ENCODE measurements around the gene EXOG. TPM values are rescaled to one million over a fixed set of nuclear protein-coding genes. Genes with fewer than 3 reads are reported as not detected.

Gene EXOG
- total RNA-seq, 6 experiments from 2014 or later, result 13.9 to 18.8 (median 15.4) TPM

GRCh38 chr3:38560996-38561717 lies 65.0 kb downstream of the EXOG start:
- Mint-ChIP-seq H3K4me3 (no peak overlapping the region), H3K9me3 (no peaks in the 10 kb centered on the region), H3K27ac (no peak overlapping the region), H3K4me1 (ENCODE audit: low read depth) (no peaks in the 10 kb centered on the region), H3K36me3 (ENCODE audit: low read depth) (no peaks in the 10 kb centered on the region), H3K27me3 (ENCODE audit: insufficient read depth) (peaks cover 12% of the 10 kb centered on the region)
- TF ChIP-seq CTCF (IDR thresholded peaks at IDR 0.05), result no peak
- DNase-seq, result no peak

- Mint-ChIP-seq H3K4me1 (ENCODE audit: low read depth) (no peaks in the 10 kb centered on the region), H3K27me3 (ENCODE audit: insufficient read depth) (peaks cover 11% of the 10 kb centered on the region), H3K36me3 (ENCODE audit: low read depth) (no peaks in the 10 kb centered on the region), H3K4me3 (no peak overlapping the region), H3K27ac (no peak overlapping the region), H3K9me3 (no peaks in the 10 kb centered on the region)
- no peak for TF ChIP-seq CTCF (IDR thresholded peaks at IDR 0.05)
- no peak for DNase-seq
Measured at GRCh38 chr3:38561746-38562466, 65.8 kb downstream of the EXOG start.

GRCh38 chr3:38562467-38562925 lies 66.4 kb downstream of the EXOG start:
- no peak overlapping the region for H3K27ac Mint-ChIP-seq
- no peak for DNase-seq
- TF ChIP-seq CTCF (IDR thresholded peaks at IDR 0.05), result no peak
- peaks cover 11% of the 10 kb centered on the region for H3K27me3 Mint-ChIP-seq (ENCODE audit: insufficient read depth)
- H3K4me3 Mint-ChIP-seq, result no peak overlapping the region
- H3K36me3 Mint-ChIP-seq (ENCODE audit: low read depth), result no peaks in the 10 kb centered on the region
- no peaks in the 10 kb centered on the region for H3K9me3 Mint-ChIP-seq
- no peaks in the 10 kb centered on the region for H3K4me1 Mint-ChIP-seq (ENCODE audit: low read depth)

DNA sequence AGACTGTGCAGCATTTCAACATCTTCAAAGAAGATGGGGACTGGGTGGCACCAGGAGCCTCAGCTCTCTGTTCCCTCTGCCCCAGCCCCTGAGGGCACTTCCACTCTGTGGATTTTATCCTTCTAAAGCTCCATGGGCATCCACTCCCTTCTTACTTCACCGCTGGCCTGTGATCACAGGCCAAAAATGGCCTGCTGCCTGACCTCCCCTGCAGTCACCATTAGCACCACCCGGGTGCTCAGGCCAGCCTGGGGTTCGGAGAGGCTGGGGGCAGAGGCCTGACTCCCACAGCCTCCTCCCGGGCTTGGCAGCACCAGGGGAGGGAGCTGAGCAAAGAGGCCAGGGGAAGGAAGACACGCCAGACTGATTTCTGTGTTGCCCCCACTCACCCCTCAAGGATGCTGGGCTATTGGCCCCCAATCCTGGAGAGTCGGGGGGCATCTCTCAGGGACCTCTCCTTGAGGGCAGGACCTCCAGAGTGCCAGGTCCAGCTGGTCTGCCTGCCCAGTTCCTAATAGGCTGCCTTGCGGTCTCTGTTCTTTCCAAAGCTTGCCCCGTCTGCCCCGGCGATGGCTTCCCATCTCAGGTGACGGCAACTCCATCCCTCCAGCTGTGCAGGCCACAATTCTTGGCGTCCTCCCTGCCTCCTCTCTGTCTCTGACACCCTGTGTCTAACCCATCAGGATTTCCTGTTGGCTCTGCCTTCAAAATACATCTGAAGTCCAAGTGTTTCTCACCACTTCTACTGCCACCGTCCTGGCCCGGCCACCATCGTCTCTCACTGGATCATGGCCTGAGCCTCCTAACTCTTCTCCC lies 67.1 kb downstream of the EXOG start:
- TF ChIP-seq CTCF (IDR thresholded peaks at IDR 0.05), result no peak
- no peak for DNase-seq
- Mint-ChIP-seq H3K27ac (no peak overlapping the region), H3K36me3 (ENCODE audit: low read depth) (no peaks in the 10 kb centered on the region), H3K4me1 (ENCODE audit: low read depth) (no peaks in the 10 kb centered on the region), H3K27me3 (ENCODE audit: insufficient read depth) (peaks cover 11% of the 10 kb centered on the region), H3K9me3 (no peaks in the 10 kb centered on the region), H3K4me3 (no peak overlapping the region)

DNA sequence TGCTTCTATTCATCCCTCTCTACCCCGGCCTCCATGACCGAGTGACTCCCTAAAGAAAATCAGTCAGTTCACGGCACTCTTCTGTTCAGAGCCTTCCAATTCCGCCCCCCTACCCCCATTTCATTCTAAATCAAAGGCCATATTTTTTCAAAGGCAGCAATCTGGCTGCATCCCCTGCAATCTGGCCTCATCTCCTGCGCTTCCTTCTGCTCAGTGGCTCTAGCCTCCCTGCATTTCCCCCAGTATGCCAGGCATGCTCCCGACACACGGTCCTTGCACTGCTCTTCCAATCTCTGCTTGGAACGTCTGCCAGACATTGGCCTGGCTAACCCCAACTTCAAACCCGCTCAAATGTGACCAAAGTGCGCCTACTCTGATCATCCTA lies 67.7 kb downstream of the EXOG start:
- no peaks in the 10 kb centered on the region for H3K4me1 Mint-ChIP-seq (ENCODE audit: low read depth)
- TF ChIP-seq CTCF (IDR thresholded peaks at IDR 0.05), result no peak
- no peak for DNase-seq
- H3K27ac Mint-ChIP-seq, result no peak overlapping the region
- no peak overlapping the region for H3K4me3 Mint-ChIP-seq
- no peaks in the 10 kb centered on the region for H3K36me3 Mint-ChIP-seq (ENCODE audit: low read depth)
- H3K9me3 Mint-ChIP-seq, result no peaks in the 10 kb centered on the region
- peaks cover 11% of the 10 kb centered on the region for H3K27me3 Mint-ChIP-seq (ENCODE audit: insufficient read depth)
